ENCODE data around the gene PAX6. TPM values are rescaled to one million over a fixed set of nuclear protein-coding genes. Genes with fewer than 3 reads are reported as not detected.

Gene PAX6
- total RNA-seq, 1 donor from 2014 or later, result 7.6 TPM

GRCh38 chr11:31770011-31770700 lies 41.0 kb downstream of the PAX6 start:
- Mint-ChIP-seq H3K9me3 (ENCODE audit: low read depth) (no peaks in the 10 kb centered on the region), H3K36me3 (ENCODE audit: insufficient read depth) (no peaks in the 10 kb centered on the region), H3K27me3 (no peaks in the 10 kb centered on the region), H3K27ac (no peak overlapping the region), H3K4me3 (ENCODE audit: low read depth) (no peak overlapping the region), H3K4me1 (ENCODE audit: low read depth) (no peaks in the 10 kb centered on the region)
- TF ChIP-seq CTCF (IDR thresholded peaks at IDR 0.05; ENCODE audit: unreplicated experiment), result no peak
- DNase-seq (ENCODE audit: low spot score, unreplicated experiment), result no peak

GRCh38 chr11:31768749-31769640 lies 42.1 kb downstream of the PAX6 start:
- no peaks in the 10 kb centered on the region for H3K4me1 Mint-ChIP-seq (ENCODE audit: low read depth)
- no peaks in the 10 kb centered on the region for H3K9me3 Mint-ChIP-seq (ENCODE audit: low read depth)
- no peak overlapping the region for H3K27ac Mint-ChIP-seq
- no peak overlapping the region for H3K4me3 Mint-ChIP-seq (ENCODE audit: low read depth)
- no peak for TF ChIP-seq CTCF (IDR thresholded peaks at IDR 0.05; ENCODE audit: unreplicated experiment)
- no peaks in the 10 kb centered on the region for H3K36me3 Mint-ChIP-seq (ENCODE audit: insufficient read depth)
- H3K27me3 Mint-ChIP-seq, result no peaks in the 10 kb centered on the region
- DNase-seq (ENCODE audit: low spot score, unreplicated experiment), result no peak

- Mint-ChIP-seq H3K27me3 (no peaks in the 10 kb centered on the region), H3K4me3 (ENCODE audit: low read depth) (no peak overlapping the region), H3K36me3 (ENCODE audit: insufficient read depth) (no peaks in the 10 kb centered on the region), H3K27ac (no peak overlapping the region), H3K9me3 (ENCODE audit: low read depth) (no peaks in the 10 kb centered on the region), H3K4me1 (ENCODE audit: low read depth) (no peaks in the 10 kb centered on the region)
- TF ChIP-seq CTCF (IDR thresholded peaks at IDR 0.05; ENCODE audit: unreplicated experiment), result no peak
- no peak for DNase-seq (ENCODE audit: low spot score, unreplicated experiment)
These were observed 43.4 kb downstream of the PAX6 start for GRCh38 chr11:31767685-31768084.

GRCh38 chr11:31767066-31767465 lies 44.1 kb downstream of the PAX6 start:
- H3K27ac Mint-ChIP-seq, result no peak overlapping the region
- no peaks in the 10 kb centered on the region for H3K36me3 Mint-ChIP-seq (ENCODE audit: insufficient read depth)
- no peak for TF ChIP-seq CTCF (IDR thresholded peaks at IDR 0.05; ENCODE audit: unreplicated experiment)
- no peaks in the 10 kb centered on the region for H3K4me1 Mint-ChIP-seq (ENCODE audit: low read depth)
- no peak for DNase-seq (ENCODE audit: low spot score, unreplicated experiment)
- H3K9me3 Mint-ChIP-seq (ENCODE audit: low read depth), result no peaks in the 10 kb centered on the region
- no peaks in the 10 kb centered on the region for H3K27me3 Mint-ChIP-seq
- H3K4me3 Mint-ChIP-seq (ENCODE audit: low read depth), result no peak overlapping the region

- Mint-ChIP-seq H3K9me3 (ENCODE audit: low read depth) (no peaks in the 10 kb centered on the region), H3K36me3 (ENCODE audit: insufficient read depth) (no peaks in the 10 kb centered on the region), H3K27ac (no peak overlapping the region), H3K4me1 (ENCODE audit: low read depth) (no peaks in the 10 kb centered on the region), H3K4me3 (ENCODE audit: low read depth) (no peak overlapping the region), H3K27me3 (no peaks in the 10 kb centered on the region)
- no peak for DNase-seq (ENCODE audit: low spot score, unreplicated experiment)
- TF ChIP-seq CTCF (IDR thresholded peaks at IDR 0.05; ENCODE audit: unreplicated experiment), result no peak
These were observed 46.4 kb downstream of the PAX6 start for GRCh38 chr11:31764766-31765165.

Data from progenitor cell of endocrine pancreas (in vitro differentiated cells).